Measurements from ENCODE around the gene NFATC2. TPM values are rescaled to one million over a fixed set of nuclear protein-coding genes. Genes with fewer than 3 reads are reported as not detected.

NFATC2 gene
- total RNA-seq, 3 donors from 2014 or later = 5.9 to 11.9 (median 10.2) TPM

DNA sequence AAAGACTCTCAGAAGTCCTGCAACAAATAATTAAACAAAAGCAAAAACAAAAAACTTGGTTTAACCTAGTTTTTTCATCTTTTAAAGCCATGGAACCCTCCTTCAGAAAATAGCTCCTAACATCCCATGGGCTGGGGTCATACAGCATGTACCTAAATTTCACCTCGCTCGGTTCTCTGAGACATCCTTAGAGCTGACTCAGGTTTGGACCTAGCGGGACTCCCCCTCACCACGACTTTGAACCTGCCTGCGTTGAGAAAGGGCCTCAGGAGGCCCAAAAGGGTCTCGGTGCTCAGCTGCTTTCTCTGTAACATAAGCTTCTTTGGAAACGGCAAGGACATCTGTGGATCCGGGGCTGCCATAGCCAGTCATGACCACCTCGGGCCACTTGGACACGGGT is 112.8 kb downstream of the NFATC2 start:
- Histone ChIP-seq H3K4me3 (no peak overlapping the region), H3K27me3 (no peaks in the 10 kb centered on the region), H3K4me1 (no peaks in the 10 kb centered on the region), H3K9me3 (no peaks in the 10 kb centered on the region), H3K27ac (no peak overlapping the region), H3K36me3 (no peaks in the 10 kb centered on the region)
- intact Hi-C loops (cut with DNase I; ENCODE audit: low total_unique reads) = no loop called here
- DNase-seq (ENCODE audit: low spot score in 2 of 2) = no peak
- TF ChIP-seq POLR2A (IDR thresholded peaks at IDR 0.05) (no peak), POLR2AphosphoS5 (IDR thresholded peaks at IDR 0.05) (no peak)
- TF ChIP-seq, protein P1, sequence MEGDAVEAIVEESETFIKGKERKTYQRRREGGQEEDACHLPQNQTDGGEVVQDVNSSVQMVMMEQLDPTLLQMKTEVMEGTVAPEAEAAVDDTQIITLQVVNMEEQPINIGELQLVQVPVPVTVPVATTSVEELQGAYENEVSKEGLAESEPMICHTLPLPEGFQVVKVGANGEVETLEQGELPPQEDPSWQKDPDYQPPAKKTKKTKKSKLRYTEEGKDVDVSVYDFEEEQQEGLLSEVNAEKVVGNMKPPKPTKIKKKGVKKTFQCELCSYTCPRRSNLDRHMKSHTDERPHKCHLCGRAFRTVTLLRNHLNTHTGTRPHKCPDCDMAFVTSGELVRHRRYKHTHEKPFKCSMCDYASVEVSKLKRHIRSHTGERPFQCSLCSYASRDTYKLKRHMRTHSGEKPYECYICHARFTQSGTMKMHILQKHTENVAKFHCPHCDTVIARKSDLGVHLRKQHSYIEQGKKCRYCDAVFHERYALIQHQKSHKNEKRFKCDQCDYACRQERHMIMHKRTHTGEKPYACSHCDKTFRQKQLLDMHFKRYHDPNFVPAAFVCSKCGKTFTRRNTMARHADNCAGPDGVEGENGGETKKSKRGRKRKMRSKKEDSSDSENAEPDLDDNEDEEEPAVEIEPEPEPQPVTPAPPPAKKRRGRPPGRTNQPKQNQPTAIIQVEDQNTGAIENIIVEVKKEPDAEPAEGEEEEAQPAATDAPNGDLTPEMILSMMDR (IDR thresholded peaks at IDR 0.05) = no peak

DNA sequence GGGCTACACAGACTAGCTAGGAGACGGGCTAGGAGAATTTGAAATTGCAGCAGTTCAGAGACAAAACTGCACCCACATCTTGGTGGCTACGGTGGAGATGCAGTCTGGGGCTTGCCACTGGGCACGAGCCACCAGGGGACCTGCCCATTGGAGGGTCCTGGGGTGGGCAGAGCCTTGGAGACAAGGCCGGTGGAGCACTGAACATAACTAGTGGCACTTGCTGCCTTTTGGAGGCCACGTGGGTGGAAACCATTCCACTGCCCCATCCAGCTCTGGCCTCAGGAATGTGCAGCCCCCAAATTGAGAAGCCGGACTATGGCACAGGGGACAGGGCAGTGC is 113.4 kb downstream of the NFATC2 start:
- no peak overlapping the region for H3K27ac ChIP-seq

DNA sequence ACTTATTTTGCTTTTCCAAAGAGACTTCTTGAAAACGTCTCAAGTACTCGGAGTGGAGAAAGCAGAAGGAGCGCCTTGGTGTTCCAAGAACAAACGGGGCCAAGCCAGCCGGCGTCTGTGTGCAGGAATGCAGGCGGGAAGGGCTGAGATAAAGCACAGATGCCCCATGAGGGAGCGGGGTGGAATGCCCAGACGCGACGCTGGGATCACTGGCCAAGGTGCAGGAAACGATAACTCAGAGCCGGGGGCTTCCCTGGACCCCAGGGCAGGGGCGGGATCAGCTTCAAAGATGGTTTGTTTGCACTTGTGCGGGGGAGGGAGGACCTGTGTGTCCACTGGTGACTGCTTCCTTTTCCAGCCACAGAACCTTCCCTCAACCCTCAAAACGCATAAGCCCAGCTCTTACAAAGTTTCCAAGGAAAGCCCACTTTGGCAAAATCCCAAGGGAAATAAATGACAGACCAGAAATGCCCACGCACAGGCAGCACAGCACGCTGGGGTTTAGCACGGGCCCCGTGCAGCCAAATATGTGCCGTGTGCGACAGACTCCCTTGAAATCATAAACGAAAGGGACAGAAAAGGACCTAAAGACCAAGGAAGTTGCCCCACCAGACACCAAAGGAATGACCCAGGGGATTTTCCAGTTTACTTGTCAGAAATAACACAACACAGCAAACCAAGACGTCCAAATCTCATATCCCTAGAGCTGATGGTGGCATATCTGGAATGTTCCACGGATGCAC is 113.9 kb downstream of the NFATC2 start:
- TF ChIP-seq POLR2A (IDR thresholded peaks at IDR 0.05) = no peak
- no peak for TF ChIP-seq POLR2AphosphoS5 (IDR thresholded peaks at IDR 0.05)
- TF ChIP-seq, protein P1 (IDR thresholded peaks at IDR 0.05) = no peak
- Histone ChIP-seq H3K9me3 (no peaks in the 10 kb centered on the region), H3K4me1 (no peaks in the 10 kb centered on the region), H3K27me3 (no peaks in the 10 kb centered on the region), H3K27ac (no peak overlapping the region), H3K4me3 (no peak overlapping the region), H3K36me3 (no peaks in the 10 kb centered on the region)
- DNase-seq (ENCODE audit: low spot score in 2 of 2) = no peak
- intact Hi-C loops (cut with DNase I; ENCODE audit: low total_unique reads) = no loop called here

More for the DNA sequence above, 113.4 kb downstream of the NFATC2 start:
- Histone ChIP-seq H3K4me1 (no peaks in the 10 kb centered on the region), H3K27me3 (no peaks in the 10 kb centered on the region), H3K9me3 (no peaks in the 10 kb centered on the region), H3K36me3 (no peaks in the 10 kb centered on the region), H3K4me3 (no peak overlapping the region)
- DNase-seq (ENCODE audit: low spot score in 2 of 2) = no peak
- TF ChIP-seq POLR2AphosphoS5 (IDR thresholded peaks at IDR 0.05) = no peak
- no peak for TF ChIP-seq POLR2A (IDR thresholded peaks at IDR 0.05)
- intact Hi-C loops (cut with DNase I; ENCODE audit: low total_unique reads) = no loop called here

DNA sequence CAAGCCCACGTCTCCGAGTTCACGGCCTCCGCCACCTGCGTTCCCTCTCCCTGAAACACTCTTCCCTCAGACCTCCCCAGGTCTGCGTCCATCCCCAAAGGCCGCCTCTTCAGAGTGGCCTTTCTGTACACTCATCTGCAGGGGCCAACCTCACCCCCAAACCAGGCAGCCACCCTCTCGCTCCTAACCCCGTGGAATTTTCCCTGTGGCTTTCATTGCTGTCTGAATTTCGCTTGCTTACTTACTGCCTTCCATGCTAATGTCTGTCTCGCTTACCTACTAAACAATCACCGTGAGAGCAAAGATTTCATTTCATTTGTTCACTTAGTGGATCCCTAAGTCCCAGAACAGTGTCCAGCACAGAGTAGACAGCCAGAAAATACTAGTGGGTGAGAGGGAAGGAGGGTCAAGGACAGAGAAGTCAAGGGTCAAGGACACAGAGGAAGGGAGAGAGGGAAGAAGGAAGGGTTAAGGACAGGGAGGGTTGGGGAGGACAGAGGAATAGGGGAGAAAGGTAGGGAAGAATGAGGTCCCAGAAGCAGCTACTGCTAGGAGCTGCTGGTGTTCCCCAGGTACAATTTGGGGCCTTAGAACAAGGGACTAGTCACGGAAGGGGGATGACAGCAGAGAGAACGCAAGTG is 114.7 kb downstream of the NFATC2 start:
- TF ChIP-seq, protein P1 (IDR thresholded peaks at IDR 0.05) = no peak
- TF ChIP-seq POLR2A (IDR thresholded peaks at IDR 0.05) = no peak
- TF ChIP-seq POLR2AphosphoS5 (IDR thresholded peaks at IDR 0.05) = no peak
- Histone ChIP-seq H3K27me3 (no peaks in the 10 kb centered on the region), H3K36me3 (no peaks in the 10 kb centered on the region), H3K27ac (no peak overlapping the region), H3K4me1 (no peaks in the 10 kb centered on the region), H3K4me3 (no peak overlapping the region), H3K9me3 (no peaks in the 10 kb centered on the region)
- DNase-seq (ENCODE audit: low spot score in 2 of 2) = no peak
- intact Hi-C loops (cut with DNase I; ENCODE audit: low total_unique reads) = no loop called here

DNA sequence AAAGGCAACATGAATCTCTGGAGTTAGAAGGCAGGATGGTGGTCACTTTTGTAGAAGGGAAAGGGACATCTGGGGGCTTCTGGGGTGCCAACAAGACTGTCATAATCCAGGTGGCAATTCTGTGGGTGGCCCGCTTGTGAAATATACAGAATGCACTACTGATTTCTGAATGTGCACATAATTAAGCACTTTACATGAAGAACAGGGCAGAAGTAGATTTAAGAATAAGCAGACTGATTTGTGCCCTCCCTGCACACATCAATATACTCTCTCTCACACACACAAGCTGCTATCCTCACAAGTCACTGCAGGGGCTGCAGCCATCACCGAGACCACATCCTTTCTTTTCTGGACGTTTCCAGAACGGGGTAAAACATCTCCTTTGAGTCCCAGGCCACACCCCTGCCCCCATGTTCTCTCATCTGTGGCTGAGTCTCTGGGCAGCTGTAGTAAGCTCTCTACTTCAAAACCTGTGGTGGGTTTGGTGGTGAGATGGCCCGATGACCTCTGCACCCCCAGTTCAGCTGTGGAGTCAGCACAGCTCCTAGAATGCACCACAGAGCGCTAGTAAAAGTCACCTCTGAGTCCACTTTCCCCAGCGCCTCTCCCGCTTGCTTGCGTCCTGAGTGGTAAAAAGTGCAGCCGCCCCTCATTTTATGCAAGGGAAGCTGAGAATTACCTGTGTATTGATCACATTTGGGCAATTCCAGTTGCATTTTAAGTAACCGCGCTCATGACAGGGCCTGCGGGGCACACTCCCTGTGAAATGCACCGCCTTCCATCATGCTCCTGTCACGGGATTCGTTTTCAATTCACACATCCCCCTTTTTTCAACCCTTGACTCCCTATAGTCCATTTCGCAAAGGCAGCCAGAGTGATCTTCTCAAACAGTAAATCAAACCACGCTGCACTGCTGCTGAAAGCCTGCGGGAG is 115.5 kb downstream of the NFATC2 start:
- intact Hi-C loops (cut with DNase I; ENCODE audit: low total_unique reads) = no loop called here
- Histone ChIP-seq H3K9me3 (no peaks in the 10 kb centered on the region), H3K4me3 (no peak overlapping the region), H3K27me3 (no peaks in the 10 kb centered on the region), H3K4me1 (no peaks in the 10 kb centered on the region), H3K36me3 (no peaks in the 10 kb centered on the region), H3K27ac (no peak overlapping the region)
- no peak for DNase-seq (ENCODE audit: low spot score in 2 of 2)
- TF ChIP-seq POLR2AphosphoS5 (IDR thresholded peaks at IDR 0.05) = no peak
- TF ChIP-seq POLR2A (IDR thresholded peaks at IDR 0.05) = no peak
- TF ChIP-seq, protein P1 (IDR thresholded peaks at IDR 0.05) = no peak

Measured in breast epithelium (tissue), 4 donors.